GM23338 (cell line): ENCODE data around the gene CPLANE2. TPM values are rescaled to one million over a fixed set of nuclear protein-coding genes. Genes with fewer than 3 reads are reported as not detected.

ENCODE experiments used
- CTCF ChIP-seq, 2 experiments: fragments of 200-600 bp in 1 of 2; sonication (generic) in 1 of 2; conservative IDR thresholded peaks; 2 replicates each; pipeline versions ENCODE4 v1.5.1 to v1.6.1; 2016 to 2017; ENCODE audit warnings: antibody characterized with exemption in 2 of 2, low read depth in 2 of 2, mild to moderate bottlenecking in 2 of 2, moderate library complexity in 1 of 2
- ETS1 ChIP-seq: IDR thresholded peaks from 2 replicates; pipeline ENCODE4 v1.6.1; 2016; ENCODE audit warnings: antibody characterized with exemption
- EZH2phosphoT487 ChIP-seq: fragments of 200-600 bp; sonication (generic); IDR thresholded peaks from one replicate; pipeline ENCODE4 v1.8.1; 2018; ENCODE audit warnings: antibody characterized with exemption; ENCODE audit not compliant: unreplicated experiment
- JUNB ChIP-seq: IDR thresholded peaks from one replicate; pipeline ENCODE4 v1.6.1; 2016; ENCODE audit warnings: antibody characterized with exemption; ENCODE audit not compliant: unreplicated experiment
- STAT1 ChIP-seq: IDR thresholded peaks from one replicate; pipeline ENCODE4 v1.6.1; 2016; ENCODE audit warnings: antibody characterized with exemption; ENCODE audit not compliant: unreplicated experiment
- ZNF331 ChIP-seq: fragments of 250-450 bp; sonication (Bioruptor Pico); IDR thresholded peaks from 2 replicates; pipeline ENCODE4 v1.5.0; 2020; ENCODE audit warnings: low read depth, mild to moderate bottlenecking, moderate library complexity
- ZNF462 ChIP-seq: fragments of 250-450 bp; sonication (Bioruptor Pico); IDR thresholded peaks from 2 replicates; pipeline ENCODE4 v1.5.0; 2020; ENCODE audit warnings: mild to moderate bottlenecking, moderate library complexity
- polyA plus RNA-seq: library from polyadenylated mRNA; unstranded; fragments of >200 nt; fragmentation: Nextera tagmentation; extraction: Ambion mirVana; gene quantifications from 2 replicates; pipeline ENCODE4 v1.2.1, GENCODE V29; 2016
- total RNA-seq: library from RNA; depleted of rRNA; stranded (reverse); fragments of >200 nt; shearing (Covaris generic); gene quantifications from 2 replicates; pipeline ENCODE4 v1.2.3, GENCODE V29; 2014

The CPLANE2 gene
- total and polyA plus RNA-seq, 2 experiments from 2014 or later = 0.44 to 1.8 TPM

- no peak for TF ChIP-seq CTCF (conservative IDR thresholded peaks at IDR 0.05; ENCODE audit: low read depth in 2 of 2)
- no peak for TF ChIP-seq JUNB
- no peak for TF ChIP-seq EZH2phosphoT487
- TF ChIP-seq ETS1 = no peak
- TF ChIP-seq ZNF331 (CRISPR knock-in tag) = no peak
- no peak for TF ChIP-seq STAT1
- TF ChIP-seq ZNF462 (CRISPR knock-in tag) = no peak
Observed at GRCh38 chr1:16242556-16243214, 5.7 kb upstream of the CPLANE2 start (continued).
